HG03095 (cell line): ENCODE measurements around the gene SRGAP2C.
"Not testable (repeated sequence)": the region's sequence is repeated elsewhere in the genome, so short reads cannot be mapped to it uniquely, and the experiment has no call there.

Experiments
- ATAC-seq: cut with Tn5 transposase; IDR thresholded peaks from one replicate; pipeline ENCODE4 v1.9.1; 2021; ENCODE audit warnings: moderate library complexity; ENCODE audit not compliant: unreplicated experiment

Gene SRGAP2C

GRCh38 chr1:121324726-121325125 is 140.0 kb downstream of the SRGAP2C start:
- ATAC-seq = not testable (repeated sequence)

GRCh38 chr1:121332141-121332540 is 147.4 kb downstream of the SRGAP2C start:
- ATAC-seq = not testable (repeated sequence)

- ATAC-seq = not testable (repeated sequence)
These were observed 148.1 kb downstream of the SRGAP2C start for GRCh38 chr1:121332599-121333562.

DNA sequence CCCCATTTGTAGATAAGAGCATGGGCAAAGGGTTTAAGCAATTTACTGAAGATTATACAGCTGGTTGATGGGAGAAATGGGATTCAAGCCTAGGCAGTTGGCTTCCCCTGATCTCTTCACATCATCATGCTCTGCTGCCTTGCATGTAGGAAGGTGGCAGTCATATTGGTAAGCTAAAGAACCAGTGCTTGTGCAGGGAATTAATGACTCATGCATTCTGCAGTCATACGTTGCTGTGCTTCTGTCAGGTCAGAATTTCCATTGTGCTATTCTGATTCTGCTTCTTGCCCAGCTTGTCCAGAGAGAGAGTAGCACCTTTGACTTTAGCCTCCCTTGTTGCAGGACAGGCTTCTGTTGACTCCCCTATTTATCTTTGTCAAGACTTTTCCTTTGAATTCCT is 153.2 kb downstream of the SRGAP2C start:
- ATAC-seq = not testable (repeated sequence)

DNA sequence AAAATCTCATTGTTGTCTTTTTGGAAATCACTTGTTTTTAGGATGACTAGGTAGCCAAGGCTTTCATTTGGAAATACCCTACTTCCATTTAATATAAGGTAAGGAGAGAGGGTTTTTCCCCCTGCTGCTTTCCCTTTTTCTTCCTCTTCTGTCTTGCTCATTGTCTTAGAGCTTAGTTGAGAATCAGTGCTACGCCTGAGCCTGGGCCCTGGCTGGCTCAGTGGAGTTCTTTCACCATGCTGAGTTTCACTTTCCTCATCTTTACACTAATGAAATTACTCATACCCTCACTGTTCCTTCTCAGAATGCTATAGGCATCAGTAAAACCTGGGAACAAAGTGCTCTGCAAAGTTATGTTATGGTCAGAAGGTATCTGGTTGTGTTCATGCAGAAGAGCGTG is 154.8 kb downstream of the SRGAP2C start:
- peak; percentile 62 for ATAC-seq

DNA sequence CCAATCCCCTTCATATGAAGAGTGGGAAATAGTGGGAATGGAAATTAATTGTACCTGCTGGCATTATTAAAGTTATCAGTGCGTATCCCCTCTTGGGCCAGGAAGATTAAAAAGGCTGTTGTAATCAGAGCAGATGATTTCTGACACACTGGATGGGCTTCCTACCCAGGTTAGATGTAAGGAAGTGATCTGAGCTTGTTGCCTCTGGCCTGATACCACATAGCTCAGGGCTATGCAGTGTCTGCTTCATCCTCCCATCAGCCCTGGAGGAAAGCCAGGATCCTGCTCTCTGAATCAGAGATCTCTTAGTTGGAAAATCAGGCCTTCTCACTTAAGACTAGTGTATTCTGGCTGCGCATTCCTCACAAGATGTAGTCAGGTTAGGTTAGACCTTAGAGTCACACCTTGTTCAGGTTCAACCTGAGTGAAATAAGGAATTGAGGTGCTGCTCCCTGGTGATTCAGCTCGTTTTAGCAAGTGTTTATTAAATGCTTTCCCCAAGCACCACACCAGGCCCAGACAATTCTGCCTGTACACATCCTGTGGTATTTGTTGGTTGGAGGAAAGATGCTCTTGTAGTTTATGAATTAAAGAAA is 158.6 kb downstream of the SRGAP2C start:
- not testable (repeated sequence) for ATAC-seq

DNA sequence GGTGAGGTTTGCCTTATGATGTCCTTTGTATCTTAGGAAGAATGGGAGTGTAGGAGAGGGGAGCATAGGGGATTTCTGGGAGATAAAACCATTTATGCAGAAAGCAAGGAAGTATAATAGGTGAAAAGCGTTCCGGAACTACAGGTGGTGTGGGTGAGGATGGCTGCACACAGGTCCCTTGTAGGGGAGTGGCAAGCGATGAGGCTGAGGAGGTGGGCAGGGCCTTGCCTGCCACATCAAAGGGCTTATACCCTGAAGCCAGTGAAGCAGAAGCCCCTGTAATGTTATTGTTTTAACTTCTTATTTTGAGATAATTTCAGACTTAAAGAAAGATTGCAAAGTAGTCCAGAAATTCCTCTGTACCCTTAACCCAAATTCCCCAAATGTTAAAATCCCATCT is 159.6 kb downstream of the SRGAP2C start:
- not testable (repeated sequence) for ATAC-seq

- ATAC-seq = not testable (repeated sequence)
These were observed 161.9 kb downstream of the SRGAP2C start for GRCh38 chr1:121346654-121347053.

GRCh38 chr1:121347476-121347875 is 162.7 kb downstream of the SRGAP2C start:
- not testable (repeated sequence) for ATAC-seq

DNA sequence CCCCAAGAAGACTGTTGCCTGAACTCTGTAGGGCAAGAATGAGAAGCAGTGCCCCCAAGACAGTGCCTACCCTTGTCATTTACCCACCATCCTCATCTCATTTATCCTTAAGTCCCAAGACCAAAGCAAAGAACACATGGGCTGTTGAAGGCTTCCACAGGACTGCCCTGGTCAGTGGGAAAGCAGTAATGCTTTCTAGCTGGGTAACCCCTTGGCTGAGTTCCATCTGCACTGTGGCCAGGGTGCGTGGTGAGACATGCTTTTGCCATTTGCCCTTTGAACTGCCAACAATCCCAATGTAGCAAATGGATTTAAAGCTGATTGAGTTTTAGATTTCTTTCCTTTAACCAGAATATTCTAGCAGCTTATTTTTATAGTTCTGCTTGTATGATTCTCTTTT is 163.3 kb downstream of the SRGAP2C start:
- ATAC-seq = not testable (repeated sequence)

DNA sequence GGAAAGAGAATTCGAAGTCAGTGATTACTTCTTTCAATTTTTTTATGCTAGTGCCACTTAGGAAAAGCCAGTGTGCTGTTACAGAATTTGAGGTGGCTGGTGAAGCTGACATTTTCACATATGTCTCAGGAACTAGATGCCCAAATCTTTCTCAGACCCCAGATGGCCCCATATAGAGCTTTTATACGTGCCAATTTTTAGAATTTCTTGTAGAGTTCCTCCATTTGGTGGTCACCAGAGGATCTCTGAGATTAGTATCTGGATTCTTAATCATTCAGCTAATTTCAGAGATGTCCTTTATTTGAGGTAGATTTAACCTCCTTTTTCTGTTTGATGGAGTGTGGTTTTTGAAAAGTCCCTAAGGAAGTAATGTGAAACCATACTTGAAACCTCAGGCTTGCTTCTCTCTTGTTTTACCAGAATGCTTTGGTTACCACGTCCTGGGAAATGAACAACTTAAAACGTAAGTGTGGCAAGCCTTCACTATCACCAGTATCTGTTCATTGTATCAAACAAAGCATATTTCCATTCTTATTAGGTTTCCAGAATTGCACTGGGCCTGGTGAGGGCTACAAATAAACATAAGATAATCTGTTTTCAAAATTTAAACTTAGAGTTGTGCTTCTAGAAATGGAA is 164.7 kb downstream of the SRGAP2C start:
- not testable (repeated sequence) for ATAC-seq

DNA sequence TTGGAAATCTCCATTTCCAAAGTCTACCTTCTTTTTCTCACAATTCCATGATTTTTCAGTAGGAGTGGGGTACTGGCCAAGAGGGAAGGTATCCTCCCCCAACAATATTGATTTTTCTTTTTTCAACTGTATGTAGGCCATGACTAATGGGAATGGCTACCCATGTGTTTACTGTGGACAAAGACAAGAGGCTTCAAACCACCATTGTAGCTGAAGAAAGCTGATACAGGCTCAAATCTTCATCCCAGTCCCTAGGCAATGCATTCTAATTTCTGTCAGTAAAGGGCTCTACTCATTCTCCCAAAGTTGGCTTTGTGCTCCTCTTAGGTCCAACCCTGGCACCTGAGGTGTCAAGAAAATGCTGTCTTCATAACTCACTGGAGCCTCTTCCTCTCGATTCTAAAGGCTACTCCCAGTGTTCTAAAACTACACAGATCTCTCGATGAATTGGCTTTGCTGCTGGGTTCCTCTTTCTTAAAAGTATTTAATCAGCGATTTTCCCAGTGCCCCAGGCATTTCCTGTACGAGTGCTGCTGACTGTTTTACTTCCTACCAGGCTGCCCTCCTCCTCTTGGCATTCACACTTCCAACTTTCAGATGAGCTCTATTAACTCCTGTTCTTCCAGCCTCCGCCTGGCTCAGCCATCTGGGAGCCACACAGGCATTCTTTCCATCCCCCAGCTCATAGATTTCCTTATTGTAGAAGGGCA is 171.1 kb downstream of the SRGAP2C start:
- ATAC-seq = not testable (repeated sequence)

DNA sequence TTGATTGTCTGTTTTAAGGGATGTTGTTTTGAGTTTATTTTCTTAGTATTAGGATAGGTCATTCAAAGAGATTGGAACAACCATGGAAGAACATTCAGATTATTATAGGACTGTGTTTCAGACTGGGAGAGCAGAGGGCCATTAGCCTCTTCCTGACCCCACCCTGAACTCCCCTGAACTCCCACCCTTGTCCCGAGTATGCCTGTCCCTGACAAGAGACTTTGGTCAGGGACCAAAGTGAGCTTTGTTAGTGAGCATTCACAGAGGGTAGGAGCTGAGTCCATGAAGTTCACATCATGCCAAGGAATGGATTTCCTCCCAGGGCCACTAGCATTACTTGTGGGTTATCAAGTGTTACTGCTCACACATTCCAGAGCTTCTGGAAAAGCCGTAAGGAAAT is 172.0 kb downstream of the SRGAP2C start:
- ATAC-seq = not testable (repeated sequence)

- not testable (repeated sequence) for ATAC-seq
These were observed 175.8 kb downstream of the SRGAP2C start for GRCh38 chr1:121360531-121360930.

DNA sequence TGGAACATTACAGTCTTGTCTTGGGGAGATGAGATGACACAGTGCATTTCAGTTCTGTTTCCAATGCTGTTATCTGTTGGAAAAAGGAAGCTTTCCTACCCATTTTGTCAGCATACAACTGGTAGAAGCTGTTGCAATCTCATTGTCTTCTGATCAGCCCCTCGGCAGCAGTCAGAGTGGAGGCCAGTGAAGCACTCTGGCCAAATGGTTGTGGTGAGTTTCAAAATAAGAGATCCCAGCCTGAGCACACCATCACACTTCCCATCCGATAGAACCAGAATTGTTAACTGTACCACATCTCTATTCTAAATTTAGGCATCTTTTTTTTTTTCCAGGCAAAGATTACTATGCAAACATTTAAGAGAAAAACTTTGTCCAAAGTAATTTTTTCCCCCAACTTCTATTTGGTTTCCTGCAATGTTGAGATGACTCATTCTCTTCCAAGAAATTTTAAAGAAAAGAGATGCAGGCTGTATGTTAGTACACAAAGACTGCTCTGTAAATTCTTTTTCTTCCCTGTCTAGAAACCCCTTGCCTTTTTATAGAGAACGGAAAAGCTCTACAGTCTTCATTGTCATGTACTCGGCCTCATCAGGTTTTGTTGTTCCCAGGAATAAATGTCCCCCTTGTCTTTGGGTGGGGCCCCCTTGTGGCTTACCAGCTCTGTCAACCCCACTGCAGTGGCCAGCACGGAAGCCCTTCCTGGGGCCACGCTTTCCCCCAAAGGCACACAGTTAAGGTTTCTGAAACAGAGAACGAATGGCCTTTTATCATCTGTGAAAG is 176.9 kb downstream of the SRGAP2C start:
- ATAC-seq = not testable (repeated sequence)

GRCh38 chr1:121362234-121362883 is 177.6 kb downstream of the SRGAP2C start:
- ATAC-seq = not testable (repeated sequence)

DNA sequence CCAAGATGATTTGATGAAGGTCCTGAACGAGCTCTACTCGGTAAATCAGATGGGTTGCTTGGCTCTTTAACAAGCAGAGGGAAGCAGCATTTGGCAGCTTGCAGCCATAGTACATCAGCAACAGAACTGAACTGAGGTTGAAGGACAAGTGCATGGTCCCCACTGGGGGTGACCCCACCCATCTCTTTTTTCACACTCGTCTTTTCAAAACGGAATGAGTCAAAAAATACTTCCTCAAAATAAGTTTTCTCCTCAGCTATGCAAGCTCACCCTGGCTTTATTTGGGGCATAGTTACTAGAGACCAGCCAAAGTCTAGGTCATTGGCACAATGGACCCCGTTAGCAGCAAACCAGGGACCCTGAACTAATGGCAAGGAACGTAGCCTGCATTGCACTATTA is 180.5 kb downstream of the SRGAP2C start:
- not testable (repeated sequence) for ATAC-seq

- ATAC-seq = not testable (repeated sequence)
These were observed 180.9 kb downstream of the SRGAP2C start for GRCh38 chr1:121365723-121366122.

DNA sequence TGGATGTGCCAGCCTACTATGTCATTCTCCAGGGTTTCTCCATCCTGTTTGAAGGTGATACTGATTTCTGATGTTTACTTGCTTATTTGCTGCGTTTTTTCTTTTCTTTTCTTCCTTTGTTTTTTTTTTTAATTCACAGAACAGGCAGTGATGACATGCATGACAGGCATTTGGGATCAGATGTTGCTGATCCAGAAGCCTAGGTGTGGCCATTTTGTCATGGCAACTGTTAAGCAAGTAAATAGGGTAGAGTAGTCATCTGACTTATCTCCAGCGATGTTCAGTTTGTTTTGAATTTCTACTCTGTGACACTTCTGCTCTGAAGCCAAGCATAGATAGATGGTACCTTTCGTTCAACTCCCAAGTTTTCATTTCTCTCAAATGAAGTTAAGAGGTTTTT is 181.4 kb downstream of the SRGAP2C start:
- ATAC-seq = not testable (repeated sequence)
